SK-N-SH treated with all-trans-retinoic acid at 6 μM for 48 hours (cell line): Measurements from ENCODE around the gene KLLN.

Experiments used
- ATAC-seq: fragments of 200-7000 bp; cut with Tn5 transposase; 3 replicates; pipeline ENCODE4 v1.9.1; 2020; ENCODE audit warnings: mild to moderate bottlenecking, moderate library complexity
- ARNTL ChIP-seq: fragments of 450-650 bp; formaldehyde crosslinking; IDR thresholded peaks from 2 replicates; pipeline ENCODE4 v1.5.0; 2020; ENCODE audit warnings: low read depth, mild to moderate bottlenecking, moderate library complexity, borderline replicate concordance
- BACH2 ChIP-seq: fragments of 250-450 bp; sonication (Bioruptor Pico); IDR thresholded peaks from 2 replicates; pipeline ENCODE4 v1.9.0; 2021; ENCODE audit warnings: mild to moderate bottlenecking, borderline replicate concordance
- CSDC2 ChIP-seq: fragments of 250-450 bp; sonication (Bioruptor Pico); IDR thresholded peaks from 2 replicates; pipeline ENCODE4 v1.5.0; 2020; ENCODE audit warnings: mild to moderate bottlenecking, moderate library complexity
- GLIS3 ChIP-seq: fragments of 250-450 bp; sonication (Bioruptor Pico); IDR thresholded peaks from 2 replicates; pipeline ENCODE4 v1.5.0; 2020; ENCODE audit warnings: mild to moderate bottlenecking, moderate library complexity
- OSR1 ChIP-seq: fragments of 250-450 bp; sonication (Bioruptor Pico); IDR thresholded peaks from 2 replicates; pipeline ENCODE4 v1.8.0; 2022; ENCODE audit warnings: moderate library complexity, mild to moderate bottlenecking, inconsistent platforms
- PPARA ChIP-seq: fragments of 250-450 bp; sonication (Bioruptor Pico); IDR thresholded peaks from 2 replicates; pipeline ENCODE4 v1.5.0; 2020; ENCODE audit warnings: mild to moderate bottlenecking, borderline replicate concordance
- RARB ChIP-seq: fragments of 250-450 bp; sonication (Bioruptor Pico); IDR thresholded peaks from 2 replicates; pipeline ENCODE4 v1.8.0; 2021; ENCODE audit warnings: mild to moderate bottlenecking, moderate library complexity
- TCF4 ChIP-seq: fragments of 250-450 bp; sonication (Bioruptor Pico); IDR thresholded peaks from 2 replicates; pipeline ENCODE4 v1.8.0; 2021; ENCODE audit warnings: mild to moderate bottlenecking, moderate library complexity, borderline replicate concordance
- TOX ChIP-seq: fragments of 250-450 bp; sonication (Bioruptor Pico); IDR thresholded peaks from 2 replicates; pipeline ENCODE4 v1.8.0; 2021; ENCODE audit warnings: mild to moderate bottlenecking, moderate library complexity, borderline replicate concordance
- ZFP3 ChIP-seq: fragments of 250-450 bp; sonication (Bioruptor Pico); IDR thresholded peaks from 2 replicates; pipeline ENCODE4 v1.5.0; 2020; ENCODE audit warnings: mild to moderate bottlenecking, moderate library complexity
- ZNF565 ChIP-seq: fragments of 450-650 bp; formaldehyde crosslinking; conservative IDR thresholded peaks from 2 replicates; pipeline ENCODE4 v1.5.0; 2020; ENCODE audit warnings: low read depth, mild to moderate bottlenecking, moderate library complexity
- ZNF70 ChIP-seq: fragments of 450-650 bp; formaldehyde crosslinking; IDR thresholded peaks from 2 replicates; pipeline ENCODE4 v1.5.0; 2020; ENCODE audit warnings: mild to moderate bottlenecking, moderate library complexity
- ZNF8 ChIP-seq: fragments of 450-650 bp; formaldehyde crosslinking; IDR thresholded peaks from 2 replicates; pipeline ENCODE4 v1.5.0; 2020; ENCODE audit warnings: mild to moderate bottlenecking, moderate library complexity
- TF ChIP-seq, protein P1 (sequence below): fragments of 250-450 bp; sonication (Bioruptor Pico); IDR thresholded peaks from 2 replicates; pipeline ENCODE4 v1.5.0; 2020; ENCODE audit warnings: mild to moderate bottlenecking, moderate library complexity
- TF ChIP-seq, protein P2 (sequence below): fragments of 250-450 bp; sonication (Bioruptor Pico); IDR thresholded peaks from 2 replicates; pipeline ENCODE4 v1.5.1; 2021; ENCODE audit warnings: mild to moderate bottlenecking, moderate library complexity
- TF ChIP-seq, protein P3 (sequence below): fragments of 250-450 bp; sonication (Bioruptor Pico); IDR thresholded peaks from 2 replicates; pipeline ENCODE4 v1.5.1; 2020; ENCODE audit warnings: low read depth, mild to moderate bottlenecking, moderate library complexity

KLLN gene

DNA sequence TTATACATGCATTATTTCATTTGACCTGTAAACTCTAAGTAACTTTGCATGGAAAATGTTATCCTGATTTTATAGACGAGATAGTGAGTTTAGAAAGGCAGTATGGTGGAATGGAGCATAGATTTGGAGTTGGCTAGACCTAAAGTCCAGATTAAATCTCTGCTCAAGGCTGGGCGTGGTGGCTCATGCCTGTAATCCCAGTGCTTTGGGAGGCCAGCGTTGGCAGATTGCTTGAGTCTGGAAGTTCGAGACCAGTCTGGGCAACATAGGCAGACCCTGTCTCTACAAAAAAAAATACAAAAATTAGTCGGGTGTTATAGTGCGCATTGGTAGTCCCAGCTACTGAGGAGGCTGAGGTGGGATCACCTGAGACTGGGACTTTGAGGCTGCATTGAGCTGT is 9.5 kb upstream of the KLLN start:
- TF ChIP-seq OSR1 (no peak), ZNF8 (no peak), TCF4 (CRISPR knock-in tag) (no peak), RARB (CRISPR knock-in tag) (no peak)
- TF ChIP-seq, protein P1, sequence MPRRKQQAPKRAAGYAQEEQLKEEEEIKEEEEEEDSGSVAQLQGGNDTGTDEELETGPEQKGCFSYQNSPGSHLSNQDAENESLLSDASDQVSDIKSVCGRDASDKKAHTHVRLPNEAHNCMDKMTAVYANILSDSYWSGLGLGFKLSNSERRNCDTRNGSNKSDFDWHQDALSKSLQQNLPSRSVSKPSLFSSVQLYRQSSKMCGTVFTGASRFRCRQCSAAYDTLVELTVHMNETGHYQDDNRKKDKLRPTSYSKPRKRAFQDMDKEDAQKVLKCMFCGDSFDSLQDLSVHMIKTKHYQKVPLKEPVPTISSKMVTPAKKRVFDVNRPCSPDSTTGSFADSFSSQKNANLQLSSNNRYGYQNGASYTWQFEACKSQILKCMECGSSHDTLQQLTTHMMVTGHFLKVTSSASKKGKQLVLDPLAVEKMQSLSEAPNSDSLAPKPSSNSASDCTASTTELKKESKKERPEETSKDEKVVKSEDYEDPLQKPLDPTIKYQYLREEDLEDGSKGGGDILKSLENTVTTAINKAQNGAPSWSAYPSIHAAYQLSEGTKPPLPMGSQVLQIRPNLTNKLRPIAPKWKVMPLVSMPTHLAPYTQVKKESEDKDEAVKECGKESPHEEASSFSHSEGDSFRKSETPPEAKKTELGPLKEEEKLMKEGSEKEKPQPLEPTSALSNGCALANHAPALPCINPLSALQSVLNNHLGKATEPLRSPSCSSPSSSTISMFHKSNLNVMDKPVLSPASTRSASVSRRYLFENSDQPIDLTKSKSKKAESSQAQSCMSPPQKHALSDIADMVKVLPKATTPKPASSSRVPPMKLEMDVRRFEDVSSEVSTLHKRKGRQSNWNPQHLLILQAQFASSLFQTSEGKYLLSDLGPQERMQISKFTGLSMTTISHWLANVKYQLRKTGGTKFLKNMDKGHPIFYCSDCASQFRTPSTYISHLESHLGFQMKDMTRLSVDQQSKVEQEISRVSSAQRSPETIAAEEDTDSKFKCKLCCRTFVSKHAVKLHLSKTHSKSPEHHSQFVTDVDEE: no peak
- TF ChIP-seq, protein P2, sequence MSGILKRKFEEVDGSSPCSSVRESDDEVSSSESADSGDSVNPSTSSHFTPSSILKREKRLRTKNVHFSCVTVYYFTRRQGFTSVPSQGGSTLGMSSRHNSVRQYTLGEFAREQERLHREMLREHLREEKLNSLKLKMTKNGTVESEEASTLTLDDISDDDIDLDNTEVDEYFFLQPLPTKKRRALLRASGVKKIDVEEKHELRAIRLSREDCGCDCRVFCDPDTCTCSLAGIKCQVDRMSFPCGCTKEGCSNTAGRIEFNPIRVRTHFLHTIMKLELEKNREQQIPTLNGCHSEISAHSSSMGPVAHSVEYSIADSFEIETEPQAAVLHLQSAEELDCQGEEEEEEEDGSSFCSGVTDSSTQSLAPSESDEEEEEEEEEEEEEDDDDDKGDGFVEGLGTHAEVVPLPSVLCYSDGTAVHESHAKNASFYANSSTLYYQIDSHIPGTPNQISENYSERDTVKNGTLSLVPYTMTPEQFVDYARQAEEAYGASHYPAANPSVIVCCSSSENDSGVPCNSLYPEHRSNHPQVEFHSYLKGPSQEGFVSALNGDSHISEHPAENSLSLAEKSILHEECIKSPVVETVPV (CRISPR knock-in tag): no peak
- TF ChIP-seq, all 23 proteins: peak for 0
- no peak for ATAC-seq

DNA sequence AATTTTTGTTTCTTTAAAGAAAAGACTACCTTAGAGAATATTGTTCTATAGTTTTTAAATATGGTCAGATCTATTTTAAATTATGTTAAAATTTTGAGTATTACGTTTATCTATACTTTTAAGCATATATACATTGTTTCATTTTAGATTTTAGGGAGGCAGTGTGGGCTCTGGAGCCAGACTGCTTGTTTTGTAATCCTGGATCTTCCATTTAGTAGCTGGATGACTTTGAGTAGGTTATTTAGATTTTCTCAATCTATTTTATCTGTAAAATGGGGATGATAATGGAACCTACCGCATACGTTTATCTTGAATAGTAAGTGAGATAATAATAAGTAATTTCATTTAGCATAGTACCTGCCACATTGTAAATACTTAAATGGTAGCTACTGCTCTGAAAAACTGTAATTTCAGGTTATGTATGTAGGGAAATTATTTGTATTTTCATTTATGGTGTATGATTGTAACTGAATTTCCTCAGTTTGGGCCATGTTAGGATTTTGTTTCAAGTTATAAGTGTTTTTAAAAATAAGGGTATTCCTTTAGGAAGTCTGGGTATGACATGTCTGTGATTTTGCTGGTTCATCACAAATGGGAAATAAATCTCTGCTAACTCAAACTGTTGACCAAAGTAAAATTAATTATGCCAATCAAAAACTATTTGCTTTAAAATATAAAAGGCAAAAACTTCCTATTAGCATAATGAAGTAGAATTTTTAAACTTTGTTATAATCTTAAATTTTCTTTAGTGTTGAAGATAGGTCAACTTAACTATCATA is 6.6 kb upstream of the KLLN start:
- TF ChIP-seq GLIS3 (CRISPR knock-in tag) (no peak), BACH2 (CRISPR knock-in tag) (no peak), ARNTL (CRISPR knock-in tag) (no peak), ZNF8 (no peak), ZNF565 (CRISPR knock-in tag) (no peak), PPARA (no peak), OSR1 (no peak), CSDC2 (no peak), TCF4 (CRISPR knock-in tag) (no peak), ZNF70 (no peak), TOX (CRISPR knock-in tag) (no peak), ZFP3 (CRISPR knock-in tag) (no peak), RARB (CRISPR knock-in tag) (no peak)
- TF ChIP-seq, protein P1: no peak
- TF ChIP-seq, protein P2 (CRISPR knock-in tag): no peak
- TF ChIP-seq, all 23 proteins: peak for 0
- no peak for ATAC-seq

DNA sequence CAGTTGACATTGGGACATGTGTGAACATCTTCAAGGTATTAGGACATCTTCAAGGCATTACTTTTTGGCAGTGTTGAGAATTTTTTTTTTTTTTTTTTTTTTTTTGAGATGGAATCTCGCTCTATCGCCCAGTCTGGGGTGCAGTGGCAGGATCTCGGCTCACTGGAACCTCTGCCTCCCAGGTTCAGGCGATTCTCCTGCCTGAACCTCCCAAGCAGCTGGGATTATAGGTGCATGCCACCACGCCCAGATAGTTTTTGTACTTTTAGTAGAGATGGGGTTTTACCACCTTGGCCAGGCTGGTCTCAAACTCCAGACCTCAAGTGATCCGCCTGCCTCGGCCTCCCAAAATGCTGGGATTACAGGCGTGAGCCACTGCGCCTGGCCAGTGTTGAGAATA is 5.8 kb upstream of the KLLN start:
- ATAC-seq: peak; percentile 10

DNA sequence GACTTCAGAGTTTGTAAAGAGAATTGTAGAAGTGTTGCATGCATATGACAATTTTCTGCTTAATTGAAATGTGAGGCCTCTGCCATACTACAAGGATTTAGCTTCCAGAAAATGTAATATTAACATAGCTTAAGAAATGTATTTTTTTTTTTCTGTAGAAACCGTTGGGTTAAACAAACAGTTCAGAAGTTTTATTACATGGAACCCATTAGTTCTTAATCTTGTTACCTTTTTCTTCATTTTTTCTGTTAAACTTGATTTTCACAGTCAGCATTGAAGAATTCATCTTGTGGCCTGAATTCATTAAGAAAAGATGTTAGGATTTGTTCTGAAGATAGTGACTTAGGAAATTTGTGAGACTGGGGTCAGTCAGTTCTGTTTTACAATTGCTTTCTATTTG is 4.9 kb upstream of the KLLN start:
- TF ChIP-seq, protein P3, sequence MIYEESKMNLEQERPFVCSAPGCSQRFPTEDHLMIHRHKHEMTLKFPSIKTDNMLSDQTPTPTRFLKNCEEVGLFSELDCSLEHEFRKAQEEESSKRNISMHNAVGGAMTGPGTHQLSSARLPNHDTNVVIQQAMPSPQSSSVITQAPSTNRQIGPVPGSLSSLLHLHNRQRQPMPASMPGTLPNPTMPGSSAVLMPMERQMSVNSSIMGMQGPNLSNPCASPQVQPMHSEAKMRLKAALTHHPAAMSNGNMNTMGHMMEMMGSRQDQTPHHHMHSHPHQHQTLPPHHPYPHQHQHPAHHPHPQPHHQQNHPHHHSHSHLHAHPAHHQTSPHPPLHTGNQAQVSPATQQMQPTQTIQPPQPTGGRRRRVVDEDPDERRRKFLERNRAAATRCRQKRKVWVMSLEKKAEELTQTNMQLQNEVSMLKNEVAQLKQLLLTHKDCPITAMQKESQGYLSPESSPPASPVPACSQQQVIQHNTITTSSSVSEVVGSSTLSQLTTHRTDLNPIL (CRISPR knock-in tag): no peak
- TF ChIP-seq, all 23 proteins: peak for 0
- no peak for ATAC-seq
